IPS DF 19.7 (cell line): Measurements from ENCODE around the gene ARL8B.
"Not testable (repeated sequence)": the region's sequence is repeated elsewhere in the genome, so short reads cannot be mapped to it uniquely, and the experiment has no call there.

Experiments
- DNase-seq: peaks from one replicate; pipeline ENCODE4 v3.0.0-alpha.2; 2013; ENCODE audit warnings: low read depth, low spot score

The ARL8B gene

DNA sequence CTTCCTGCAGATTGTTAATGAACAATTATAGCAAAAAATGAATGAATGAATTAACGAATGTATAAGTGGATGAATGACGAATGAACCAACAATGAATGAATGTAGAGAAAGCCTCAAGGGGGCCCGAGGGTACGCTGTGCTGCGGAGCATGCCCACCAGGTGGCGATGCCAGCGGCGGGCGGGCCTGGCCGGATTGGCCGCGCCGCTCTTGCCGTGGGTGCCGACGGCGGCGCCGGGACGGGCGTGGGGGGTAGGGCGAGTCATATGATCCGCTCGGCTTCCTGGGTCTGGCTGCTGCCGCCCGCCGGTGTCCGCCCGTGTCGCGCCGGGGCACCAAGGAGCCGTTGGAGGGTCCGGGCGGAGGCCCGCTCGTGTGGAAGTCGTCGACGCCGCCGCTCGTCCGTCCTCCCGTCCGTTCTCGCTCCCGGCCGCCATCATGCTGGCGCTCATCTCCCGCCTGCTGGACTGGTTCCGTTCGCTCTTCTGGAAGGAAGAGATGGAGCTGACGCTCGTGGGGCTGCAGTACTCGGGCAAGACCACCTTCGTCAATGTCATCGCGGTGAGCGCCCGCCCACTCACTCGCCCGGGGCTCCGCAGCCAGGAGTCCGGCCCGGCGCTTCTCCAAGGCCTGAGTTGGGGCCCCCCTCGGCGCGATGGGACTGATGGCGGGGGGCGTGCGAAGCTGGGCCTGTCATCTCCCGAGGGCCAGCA lies at the start of gene ARL8B:
TSS of gene ARL8B (plus strand) at position 263 of the 711 bp plus-strand sequence. CDS start at position 437, 174 bp downstream.
- DNase-seq: peak; percentile 17

- DNase-seq: no peak
Measured at GRCh38 chr3:5073374-5074085, 48.6 kb upstream of the ARL8B start.

DNA sequence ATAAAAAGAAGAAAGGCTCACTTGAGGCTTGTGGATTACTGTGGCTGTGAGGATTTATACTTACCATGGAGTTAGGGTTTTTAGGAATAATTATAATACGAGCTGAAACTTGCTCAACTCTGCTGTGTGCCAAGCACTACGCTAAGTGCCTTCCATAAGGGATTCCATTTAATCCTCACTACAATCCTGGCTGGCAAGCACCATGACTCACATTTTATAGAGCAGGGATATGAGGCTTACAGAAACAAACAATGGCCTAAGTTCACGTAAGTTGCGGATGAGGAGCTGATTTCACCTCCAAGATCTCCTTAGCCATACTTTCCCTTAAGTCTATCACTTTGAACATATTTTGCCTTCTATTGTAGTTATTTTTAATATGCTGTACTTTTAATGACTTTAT lies 43.9 kb upstream of the ARL8B start:
- no peak for DNase-seq

- DNase-seq: no peak
Measured at GRCh38 chr3:5079761-5080160, 42.3 kb upstream of the ARL8B start.

DNA sequence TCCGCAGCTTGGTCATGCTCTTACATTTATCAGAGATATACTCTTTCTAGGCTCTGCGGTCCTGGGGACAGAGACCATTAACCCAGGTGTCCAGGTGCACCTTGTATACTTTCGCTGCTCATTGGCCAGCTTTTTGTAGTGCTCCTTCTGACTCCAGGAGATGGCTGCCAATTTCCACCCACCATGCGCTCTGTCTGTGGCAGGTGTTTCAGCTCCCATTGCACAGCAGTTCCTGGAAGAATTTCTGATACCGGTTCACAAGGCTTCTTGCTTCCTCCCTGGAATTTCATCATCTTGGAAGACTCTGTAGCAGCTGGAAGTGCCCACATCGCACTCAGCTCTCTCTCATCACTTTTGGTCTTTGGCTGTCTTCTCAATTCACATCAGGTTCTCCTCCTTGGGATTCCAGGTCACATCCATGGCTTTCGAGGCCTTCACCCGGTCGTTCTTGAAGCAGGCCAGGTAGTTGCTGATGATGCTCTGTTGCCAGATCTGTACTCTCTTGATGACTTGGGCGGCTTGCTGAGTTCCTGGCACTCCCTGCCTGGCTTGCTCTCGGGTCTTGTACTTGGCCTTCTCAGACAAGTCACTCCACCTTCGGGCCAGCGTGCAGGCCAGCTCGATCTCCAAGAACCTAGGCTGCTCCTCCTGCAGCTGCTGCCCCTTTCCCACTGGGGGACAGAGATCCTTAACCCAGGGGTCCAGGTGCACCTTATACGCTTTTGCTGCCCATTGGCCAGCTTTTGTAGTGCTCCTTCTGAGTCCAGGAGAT lies 41.1 kb upstream of the ARL8B start:
- no peak for DNase-seq

GRCh38 chr3:5081973-5082788 lies 39.9 kb upstream of the ARL8B start:
- DNase-seq: not testable (repeated sequence)

GRCh38 chr3:5082789-5083115 lies 39.3 kb upstream of the ARL8B start:
- no peak for DNase-seq

DNA sequence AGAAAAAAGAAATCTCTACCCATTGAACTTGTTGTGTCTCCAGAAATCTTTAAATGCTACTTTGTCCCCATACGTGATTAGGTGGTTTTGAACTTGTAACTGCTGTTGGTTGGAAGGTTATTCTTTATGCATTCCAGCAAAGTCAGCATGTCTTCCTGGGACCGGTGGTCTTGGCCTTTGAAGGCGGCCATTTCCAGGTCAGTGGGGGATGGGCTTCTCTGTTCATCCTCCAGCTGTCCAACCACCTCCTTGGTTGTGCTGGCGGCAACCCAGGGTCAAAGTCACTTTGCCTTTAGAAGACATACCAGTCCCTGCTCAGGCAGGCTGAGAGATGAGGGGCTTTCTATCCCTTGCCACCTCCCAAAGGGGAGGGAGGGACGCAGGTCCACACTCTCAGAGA lies 37.9 kb upstream of the ARL8B start:
- no peak for DNase-seq

DNA sequence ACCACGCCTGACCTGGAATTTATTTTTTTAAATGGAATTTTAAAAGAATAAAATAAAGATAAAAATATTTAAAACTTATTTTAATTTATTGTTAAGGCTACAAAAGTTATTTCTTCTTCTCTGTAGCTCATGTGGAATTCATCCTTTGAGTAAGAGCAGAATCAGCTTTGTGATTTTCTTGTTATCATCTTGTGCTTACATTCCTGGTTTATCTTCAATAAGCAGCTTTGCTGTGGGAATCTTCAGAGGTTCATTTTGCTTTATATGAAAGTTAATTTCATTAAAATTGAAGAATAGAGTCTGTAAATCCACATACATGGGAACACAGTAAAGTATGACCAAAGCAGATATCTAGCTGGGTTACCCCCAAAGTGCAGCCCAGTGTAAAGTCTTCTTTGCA lies 35.4 kb upstream of the ARL8B start:
- no peak for DNase-seq

GRCh38 chr3:5087209-5087608 lies 34.9 kb upstream of the ARL8B start:
- DNase-seq: no peak

DNA sequence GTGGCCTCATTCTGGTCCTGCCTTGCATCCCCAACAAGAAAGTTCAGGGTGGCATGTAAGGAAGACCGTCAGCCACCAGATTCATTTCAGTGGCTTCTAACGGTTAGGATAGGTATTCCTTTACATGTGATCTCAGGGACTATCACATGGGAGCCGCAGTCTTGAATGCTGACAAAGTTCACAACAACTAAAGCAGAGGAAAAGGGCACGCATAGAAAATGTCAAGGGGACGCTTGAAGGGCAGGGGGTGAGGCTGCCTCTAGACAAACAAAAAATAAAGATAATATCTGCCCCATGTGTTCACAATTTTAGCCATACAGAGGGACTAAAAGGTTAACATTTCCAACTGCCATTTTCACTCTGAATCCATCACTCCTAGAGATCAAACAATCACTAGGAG lies 31.9 kb upstream of the ARL8B start:
- no peak for DNase-seq

GRCh38 chr3:5092018-5092417 lies 30.1 kb upstream of the ARL8B start:
- no peak for DNase-seq

GRCh38 chr3:5093731-5094130 lies 28.4 kb upstream of the ARL8B start:
- no peak for DNase-seq

GRCh38 chr3:5095886-5096285 lies 26.2 kb upstream of the ARL8B start:
- DNase-seq: peak; percentile 17

GRCh38 chr3:5096336-5097008 lies 25.6 kb upstream of the ARL8B start:
- no peak for DNase-seq

GRCh38 chr3:5098346-5098745 lies 23.7 kb upstream of the ARL8B start:
- DNase-seq: no peak

GRCh38 chr3:5102532-5102931 lies 19.6 kb upstream of the ARL8B start:
- no peak for DNase-seq

DNA sequence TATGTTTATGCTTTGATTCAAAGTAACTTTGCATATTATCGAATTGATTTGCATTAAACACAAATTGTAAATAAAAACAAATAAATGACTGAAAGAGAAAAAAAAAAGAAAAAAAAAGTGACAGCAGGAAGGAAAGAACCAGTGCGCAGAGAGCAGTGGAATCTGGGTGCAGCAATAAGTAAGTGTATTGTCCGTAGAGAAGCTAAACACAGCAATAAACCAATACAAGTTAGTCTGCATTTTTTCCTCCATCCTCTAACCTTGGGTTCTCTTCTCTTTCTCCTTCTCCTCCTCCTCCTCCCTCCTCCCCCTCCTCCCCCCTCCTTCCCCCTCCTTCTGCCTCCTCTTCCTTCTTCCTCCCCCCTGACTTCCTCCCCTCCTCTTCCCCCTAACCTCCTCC lies 18.3 kb upstream of the ARL8B start:
- DNase-seq: no peak

DNA sequence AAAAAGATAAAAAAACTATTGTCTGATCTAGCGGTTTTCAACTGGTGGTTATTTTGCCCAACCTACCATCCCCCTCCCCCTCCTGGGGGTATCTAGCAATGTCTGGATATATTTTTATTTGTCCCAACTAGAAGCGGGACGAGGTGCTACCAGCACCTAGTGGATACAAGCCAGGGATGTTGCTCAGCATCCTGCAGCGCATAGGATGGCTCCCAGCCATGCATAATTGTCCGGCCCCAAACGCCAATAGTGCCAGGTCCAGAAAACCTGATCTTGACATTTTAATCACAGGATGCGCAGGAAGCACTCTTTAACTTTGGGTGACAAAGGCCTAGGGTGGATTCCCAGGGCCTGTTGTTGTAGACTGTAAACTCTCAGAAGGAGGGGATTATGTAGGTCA lies 17.0 kb upstream of the ARL8B start:
- no peak for DNase-seq

- not testable (repeated sequence) for DNase-seq
Measured at GRCh38 chr3:5106371-5106770, 15.7 kb upstream of the ARL8B start.

DNA sequence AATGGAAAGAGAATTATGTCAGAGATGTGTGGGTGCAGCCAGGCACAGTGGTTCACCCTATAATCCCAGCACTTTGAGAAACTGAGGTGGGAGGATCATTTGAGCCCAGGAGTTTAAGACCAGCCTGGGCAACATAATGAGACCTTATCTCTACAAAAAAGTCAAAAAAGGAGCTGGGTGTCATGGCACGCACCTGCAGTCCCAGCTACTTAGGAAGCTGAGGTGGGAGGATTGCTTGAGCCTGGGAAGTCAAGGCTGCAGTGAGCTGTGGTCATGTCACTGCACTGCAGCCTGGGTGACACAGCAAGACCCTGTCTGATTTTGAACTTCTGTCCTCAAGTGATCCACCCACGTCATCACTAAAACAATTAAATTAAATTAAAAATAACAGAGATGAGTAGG lies 15.2 kb upstream of the ARL8B start:
- DNase-seq: not testable (repeated sequence)
